Mesothelial cell of epicardium (in vitro differentiated cells): ENCODE measurements around the gene CASD1. TPM values are rescaled to one million over a fixed set of nuclear protein-coding genes. Genes with fewer than 3 reads are reported as not detected.
A peak's percentile ranks its signal among the peaks of the same experiment; 100 is the strongest.

ENCODE experiments used
- DNase-seq, 2 experiments: peaks; one replicate each; pipeline ENCODE4 v3.0.0; 2021; ENCODE audit warnings: low spot score in 2 of 2; ENCODE audit not compliant: unreplicated experiment in 2 of 2
- H3K27ac Mint-ChIP-seq: 2 replicates; pipeline ENCODE4 v1.8.0; 2021; ENCODE audit warnings: mixed read lengths
- H3K27me3 Mint-ChIP-seq: 2 replicates; pipeline ENCODE4 v1.8.0; 2021; ENCODE audit warnings: low read depth, mixed read lengths
- H3K36me3 Mint-ChIP-seq: 2 replicates; pipeline ENCODE4 v1.8.0; 2021; ENCODE audit warnings: mixed read lengths
- H3K4me1 Mint-ChIP-seq: 2 replicates; pipeline ENCODE4 v1.8.0; 2021; ENCODE audit warnings: mixed read lengths
- H3K4me3 Mint-ChIP-seq: 2 replicates; pipeline ENCODE4 v1.8.0; 2021; ENCODE audit warnings: mild to moderate bottlenecking, moderate library complexity, mixed read lengths
- H3K9me3 Mint-ChIP-seq: 2 replicates; pipeline ENCODE4 v1.8.0; 2021; ENCODE audit warnings: mixed read lengths
- CTCF ChIP-seq: fragments of 200-600 bp; sonication (generic); IDR thresholded peaks from one replicate; pipeline ENCODE4 v1.5.0; 2021; ENCODE audit warnings: antibody characterized with exemption; ENCODE audit not compliant: unreplicated experiment
- total RNA-seq: library from RNA; stranded (reverse); gene quantifications from 3 replicates; pipeline ENCODE4 v1.2.1, GENCODE V29; 2021

Gene CASD1
- total RNA-seq, 1 donor from 2014 or later, result 35.6 TPM

DNA sequence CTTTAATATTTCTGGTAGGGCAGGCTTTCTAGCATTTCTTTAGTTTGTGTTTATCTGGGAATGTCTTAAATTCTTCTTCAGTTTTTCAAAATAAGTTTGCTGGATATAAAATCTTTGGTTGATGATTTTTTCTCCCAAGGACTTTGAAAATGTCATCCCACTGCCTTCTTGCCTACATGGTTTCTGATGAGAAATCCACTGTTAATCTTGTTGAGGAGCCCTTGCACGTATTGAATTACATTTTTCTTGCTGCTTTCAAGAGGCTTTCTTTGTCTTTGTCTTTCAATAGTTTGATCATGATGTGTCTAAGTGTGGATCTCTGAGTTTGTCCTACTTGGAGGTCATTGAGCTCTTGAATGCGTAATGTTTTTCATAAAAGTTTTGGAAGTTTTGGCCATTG is 66.0 kb downstream of the CASD1 start:
- Mint-ChIP-seq H3K4me3 (no peak overlapping the region), H3K36me3 (peaks cover 63% of the 10 kb centered on the region), H3K4me1 (peaks cover 6% of the 10 kb centered on the region), H3K27me3 (no peaks in the 10 kb centered on the region), H3K27ac (no peak overlapping the region), H3K9me3 (peaks cover 81% of the 10 kb centered on the region)
- no peak for DNase-seq
- TF ChIP-seq CTCF, result no peak

GRCh38 chr7:94576316-94576715 is 66.7 kb downstream of the CASD1 start:
- TF ChIP-seq CTCF, result no peak
- no peak overlapping the region for H3K27ac Mint-ChIP-seq
- no peak for DNase-seq
- H3K9me3 Mint-ChIP-seq, result peaks cover 83% of the 10 kb centered on the region
- peaks cover 63% of the 10 kb centered on the region for H3K36me3 Mint-ChIP-seq
- peaks cover 10% of the 10 kb centered on the region for H3K4me1 Mint-ChIP-seq
- H3K4me3 Mint-ChIP-seq, result no peak overlapping the region
- H3K27me3 Mint-ChIP-seq, result no peaks in the 10 kb centered on the region

- Mint-ChIP-seq H3K27me3 (no peaks in the 10 kb centered on the region), H3K4me3 (no peak overlapping the region), H3K27ac (no peak overlapping the region), H3K36me3 (peaks cover 60% of the 10 kb centered on the region), H3K4me1 (peaks cover 10% of the 10 kb centered on the region), H3K9me3 (peaks cover 77% of the 10 kb centered on the region)
- no peak for DNase-seq
- TF ChIP-seq CTCF, result no peak
Observed at GRCh38 chr7:94577357-94577756, 67.7 kb downstream of the CASD1 start.

DNA sequence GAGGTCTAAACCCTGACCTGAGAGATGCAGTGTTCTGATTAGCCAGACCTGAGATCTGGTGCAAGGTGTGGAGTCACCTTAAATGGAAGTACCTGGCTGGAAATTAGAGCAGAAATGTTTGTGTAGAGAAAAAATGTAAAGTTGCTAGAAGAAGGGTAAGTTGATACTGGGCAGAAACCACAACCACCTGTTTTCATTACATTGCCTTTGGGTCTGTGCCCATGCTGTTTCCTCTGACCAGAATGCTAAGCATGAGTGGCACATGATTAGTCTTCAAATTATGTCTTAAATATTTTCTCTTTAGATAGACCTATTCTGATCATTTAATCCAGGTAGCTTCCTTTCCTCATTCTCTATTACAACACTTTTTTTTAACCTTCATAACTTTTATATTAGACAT is 69.0 kb downstream of the CASD1 start:
- Mint-ChIP-seq H3K27ac (no peak overlapping the region), H3K9me3 (peaks cover 69% of the 10 kb centered on the region), H3K4me1 (peaks cover 10% of the 10 kb centered on the region), H3K36me3 (peaks cover 52% of the 10 kb centered on the region), H3K4me3 (no peak overlapping the region), H3K27me3 (no peaks in the 10 kb centered on the region)
- DNase-seq, result no peak
- no peak for TF ChIP-seq CTCF

DNA sequence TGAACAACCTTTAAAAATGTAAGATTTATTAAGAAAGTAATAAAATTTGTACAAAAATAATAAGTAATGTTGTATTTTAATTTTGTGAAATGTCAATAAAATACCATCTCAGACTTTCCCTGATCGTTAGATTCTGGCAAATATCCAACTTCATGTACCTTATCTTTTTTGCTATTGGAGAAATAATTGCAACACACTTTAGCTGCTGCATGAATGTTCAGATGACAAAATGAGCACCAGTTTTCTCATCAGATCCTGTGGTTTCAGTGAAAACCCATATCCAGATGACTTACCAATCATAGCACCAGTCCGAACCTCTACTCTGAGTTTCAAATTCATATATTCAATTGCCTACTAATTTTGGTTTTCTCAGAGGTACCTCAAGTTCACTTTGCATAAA is 69.9 kb downstream of the CASD1 start:
- Mint-ChIP-seq H3K27me3 (no peaks in the 10 kb centered on the region), H3K4me3 (no peak overlapping the region), H3K9me3 (peaks cover 60% of the 10 kb centered on the region), H3K4me1 (peaks cover 10% of the 10 kb centered on the region), H3K27ac (no peak overlapping the region), H3K36me3 (peaks cover 49% of the 10 kb centered on the region)
- DNase-seq, result no peak
- no peak for TF ChIP-seq CTCF

GRCh38 chr7:94580601-94581000 is 71.0 kb downstream of the CASD1 start:
- no peak for DNase-seq
- peak overlapping the region; percentile 43 for H3K27ac Mint-ChIP-seq
- H3K4me1 Mint-ChIP-seq, result peaks cover 10% of the 10 kb centered on the region

More at GRCh38 chr7:94580601-94581000, 71.0 kb downstream of the CASD1 start:
- Mint-ChIP-seq H3K27me3 (no peaks in the 10 kb centered on the region), H3K36me3 (peaks cover 40% of the 10 kb centered on the region), H3K4me3 (no peak overlapping the region), H3K9me3 (peaks cover 52% of the 10 kb centered on the region)
- no peak for TF ChIP-seq CTCF
